GM18507 (cell line): ENCODE measurements around the gene MDFIC.
A peak's percentile ranks its signal among the peaks of the same experiment; 100 is the strongest.
"Not testable (repeated sequence)": the region's sequence is repeated elsewhere in the genome, so short reads cannot be mapped to it uniquely, and the experiment has no call there.

Experiments
- DNase-seq: peaks from one replicate; pipeline ENCODE4 v3.0.0; 2011; ENCODE audit warnings: low read depth; ENCODE audit not compliant: insufficient read length; ENCODE audit errors: extremely low spot score
- FAIRE-seq: peaks from 2 replicates; lab custom pipeline; 2011; peaks lifted over from hg19 to GRCh38; lab: Jason Lieb, UNC

MDFIC gene, protein sequence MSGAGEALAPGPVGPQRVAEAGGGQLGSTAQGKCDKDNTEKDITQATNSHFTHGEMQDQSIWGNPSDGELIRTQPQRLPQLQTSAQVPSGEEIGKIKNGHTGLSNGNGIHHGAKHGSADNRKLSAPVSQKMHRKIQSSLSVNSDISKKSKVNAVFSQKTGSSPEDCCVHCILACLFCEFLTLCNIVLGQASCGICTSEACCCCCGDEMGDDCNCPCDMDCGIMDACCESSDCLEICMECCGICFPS

DNA sequence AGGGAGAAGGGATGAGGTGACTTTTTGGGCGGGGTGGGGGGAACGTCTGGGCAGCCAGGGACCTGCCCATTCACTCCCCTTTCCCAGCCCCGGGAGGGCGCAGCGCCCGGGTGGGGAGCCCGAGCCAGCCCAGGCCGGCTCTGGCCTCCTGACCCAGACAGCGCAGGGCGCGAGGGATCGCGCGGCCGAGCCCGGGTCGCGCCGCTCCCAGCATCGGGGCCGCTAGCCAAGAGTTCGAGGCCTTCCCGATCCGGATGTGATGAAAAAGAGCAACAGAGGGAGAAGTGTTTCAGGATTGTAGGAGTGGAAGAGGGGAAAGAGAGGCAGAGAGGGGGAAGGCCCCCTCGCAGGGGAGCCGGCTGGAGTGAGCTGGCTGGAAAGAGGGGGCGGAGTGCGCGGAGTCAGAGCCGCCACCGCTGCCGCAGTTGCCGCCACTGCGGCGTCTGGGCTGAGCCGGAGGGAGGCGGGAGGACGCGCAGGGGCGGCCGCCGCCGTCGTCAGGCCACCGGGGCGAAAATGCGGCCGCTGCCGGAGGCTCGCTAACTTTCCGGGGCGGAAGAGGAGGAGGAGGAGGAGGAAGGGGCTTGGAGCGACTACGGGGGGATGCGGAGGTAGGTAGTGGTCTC lies at the start of gene MDFIC:
Gene MDFIC (plus strand): TSS at position 69 of the 626 bp plus-strand sequence. CDS start 940 bp downstream, outside the sequence.
- DNase-seq (no peak), FAIRE-seq (peak; percentile 47)

DNA sequence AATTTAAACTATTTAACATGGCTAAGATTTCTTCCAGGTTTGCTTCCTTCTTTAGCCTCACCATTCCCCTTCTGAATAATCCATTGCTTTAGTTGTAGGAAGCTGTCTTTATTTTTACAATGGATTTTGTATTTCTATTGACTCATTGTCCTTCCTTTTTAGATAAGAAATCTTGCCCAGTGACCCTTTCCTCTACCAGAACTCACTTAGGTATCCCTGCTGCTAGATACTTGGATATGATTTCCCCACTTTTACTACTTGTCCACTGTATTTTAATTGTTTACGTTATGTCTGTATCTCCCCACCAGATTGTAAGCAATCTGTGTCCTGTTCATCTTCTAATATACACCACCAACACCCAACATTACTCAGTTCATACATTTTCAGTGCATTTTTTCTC lies 47.7 kb upstream of the MDFIC start:
- DNase-seq (no peak), FAIRE-seq (no peak)

DNA sequence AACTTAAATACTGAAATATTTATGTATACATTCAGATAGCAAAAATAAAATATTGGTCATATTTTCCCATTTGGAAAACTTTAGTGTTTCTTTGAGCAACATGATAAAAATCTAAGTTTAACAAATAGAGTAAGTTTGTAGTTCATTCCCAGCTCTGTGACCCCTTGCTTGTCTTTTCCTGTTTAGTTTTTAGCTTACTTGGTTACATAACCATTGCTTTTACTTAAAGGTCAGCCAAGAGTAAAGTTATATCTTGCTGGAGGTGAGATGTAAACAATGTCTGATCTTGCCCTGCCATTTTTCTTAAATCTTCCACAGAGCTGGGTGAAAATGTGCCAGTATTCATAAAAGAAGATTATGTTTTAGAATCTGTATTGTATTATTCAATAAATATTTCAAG lies 46.7 kb upstream of the MDFIC start:
- DNase-seq (no peak), FAIRE-seq (no peak)

DNA sequence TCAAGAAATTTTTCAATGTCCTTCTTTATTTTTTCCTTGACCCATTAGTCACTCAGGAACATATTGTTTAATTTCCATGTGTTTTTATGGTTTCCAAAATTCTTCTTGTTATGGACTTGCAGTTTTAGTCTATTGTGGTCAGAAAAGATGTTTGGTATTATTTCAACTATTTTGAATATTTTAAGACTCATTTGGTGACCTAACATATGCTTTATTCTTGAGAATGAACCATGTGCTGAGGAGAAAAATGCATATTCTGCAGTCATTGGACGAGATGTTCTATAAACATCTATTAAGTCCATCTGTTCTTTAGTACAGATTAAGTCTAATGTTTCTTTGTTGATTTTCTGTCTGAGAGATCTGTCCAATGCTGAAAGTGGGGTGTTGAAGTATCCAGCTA lies 42.3 kb upstream of the MDFIC start:
- DNase-seq (no peak), FAIRE-seq (no peak)

DNA sequence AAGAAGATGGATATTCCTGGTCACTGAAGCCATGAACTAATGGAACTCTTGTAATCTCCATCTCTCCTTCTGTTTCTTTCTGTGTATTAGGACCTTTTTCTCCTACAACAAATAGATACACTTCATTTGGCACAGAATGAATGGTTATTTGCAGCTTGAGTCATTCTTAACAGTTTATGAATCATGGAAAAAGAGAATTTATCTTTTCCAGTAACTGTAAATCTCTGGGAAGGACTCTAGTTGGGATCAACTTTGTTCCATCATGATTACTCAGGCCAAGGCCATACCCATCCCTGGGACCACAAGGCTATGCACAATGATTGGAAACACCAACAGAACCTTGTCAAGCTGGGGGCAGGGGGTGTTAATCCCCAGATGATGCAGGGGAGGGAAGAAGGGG lies 36.1 kb upstream of the MDFIC start:
- FAIRE-seq (no peak), DNase-seq (no peak)

DNA sequence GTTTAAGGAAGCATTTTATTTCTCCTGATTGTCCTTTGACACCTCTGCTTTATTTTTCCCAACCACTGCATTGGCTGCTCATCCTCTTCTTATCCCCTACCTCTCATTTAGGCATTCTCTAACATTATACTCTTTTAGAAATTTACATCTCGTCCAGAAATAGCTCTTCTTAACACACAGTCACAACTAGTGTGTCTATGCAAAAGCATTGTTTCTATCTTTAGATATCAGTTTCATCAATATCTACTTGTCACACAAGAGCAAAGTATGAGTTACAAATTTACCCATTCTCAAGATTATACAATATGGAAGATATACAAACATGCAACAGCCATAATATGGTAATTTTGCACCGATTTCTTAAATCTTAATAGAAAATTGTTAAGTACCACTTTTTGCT lies 35.7 kb upstream of the MDFIC start:
- no peak for DNase-seq
- no peak for FAIRE-seq

DNA sequence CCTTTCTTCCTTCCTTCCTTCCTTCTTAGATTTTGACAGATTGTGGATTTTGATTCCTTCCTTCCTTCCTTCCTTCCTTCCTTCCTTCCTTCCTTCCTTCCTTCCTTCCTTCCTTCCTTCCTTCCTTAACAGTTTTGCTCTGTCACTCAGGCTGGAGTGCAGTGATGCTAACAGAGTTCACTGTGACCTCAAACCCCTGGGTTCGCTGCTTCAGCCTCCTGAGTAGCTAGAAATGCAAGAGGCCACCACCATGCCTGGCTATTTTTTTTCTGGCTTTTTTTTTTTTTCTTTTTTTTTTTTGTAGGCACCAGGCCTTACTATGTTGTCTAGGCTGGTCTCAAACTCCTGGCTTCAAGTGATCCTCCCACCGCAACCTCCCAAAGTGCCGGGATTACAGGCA lies 32.8 kb upstream of the MDFIC start:
- not testable (repeated sequence) for DNase-seq, FAIRE-seq

DNA sequence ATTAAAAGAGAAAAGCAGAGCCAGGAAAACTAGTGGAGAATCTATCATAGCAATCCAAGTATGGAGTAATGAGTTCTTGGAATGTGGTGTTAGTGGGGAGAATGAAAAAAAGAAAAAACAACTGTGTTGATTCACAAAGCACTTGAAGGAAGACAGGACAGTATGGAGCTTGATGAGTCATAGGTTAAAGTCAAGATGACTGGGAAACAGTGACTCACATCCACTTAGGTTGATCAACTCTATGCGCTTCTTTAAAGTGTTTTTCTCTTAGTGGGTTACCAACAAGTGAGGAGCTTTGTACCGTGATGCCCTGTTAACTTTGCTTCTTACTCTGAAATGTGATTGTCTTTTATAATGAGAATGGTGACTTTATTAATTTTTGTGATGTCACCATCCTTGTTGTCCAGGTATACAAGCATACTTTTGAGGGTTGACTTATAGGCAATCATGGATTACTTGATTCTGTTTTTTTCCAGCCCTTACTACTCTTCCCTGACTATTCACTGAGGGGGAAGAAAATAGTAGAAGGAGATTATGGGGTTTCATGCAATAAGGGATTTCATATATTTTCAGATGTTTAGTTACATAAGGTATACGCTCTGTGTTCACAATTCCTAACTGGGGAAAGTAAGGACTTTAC lies 32.1 kb upstream of the MDFIC start:
- FAIRE-seq: no peak
- no peak for DNase-seq

DNA sequence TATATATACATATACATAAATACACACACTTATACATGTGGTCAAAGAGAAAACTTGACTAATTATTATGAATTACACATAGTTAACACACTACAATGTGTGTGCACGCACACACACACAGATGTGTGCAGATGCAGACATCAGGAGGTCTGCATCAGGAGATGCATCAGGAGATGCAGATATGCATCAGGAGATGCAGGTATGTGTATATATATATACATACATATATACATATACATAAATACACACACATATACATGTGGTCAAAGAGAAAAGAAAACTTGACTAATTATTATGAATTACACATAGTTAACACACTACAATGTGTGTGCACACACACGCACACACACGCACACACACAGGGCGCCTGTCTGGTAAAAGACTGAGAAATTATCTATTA lies 31.3 kb upstream of the MDFIC start:
- DNase-seq (no peak), FAIRE-seq (no peak)

DNA sequence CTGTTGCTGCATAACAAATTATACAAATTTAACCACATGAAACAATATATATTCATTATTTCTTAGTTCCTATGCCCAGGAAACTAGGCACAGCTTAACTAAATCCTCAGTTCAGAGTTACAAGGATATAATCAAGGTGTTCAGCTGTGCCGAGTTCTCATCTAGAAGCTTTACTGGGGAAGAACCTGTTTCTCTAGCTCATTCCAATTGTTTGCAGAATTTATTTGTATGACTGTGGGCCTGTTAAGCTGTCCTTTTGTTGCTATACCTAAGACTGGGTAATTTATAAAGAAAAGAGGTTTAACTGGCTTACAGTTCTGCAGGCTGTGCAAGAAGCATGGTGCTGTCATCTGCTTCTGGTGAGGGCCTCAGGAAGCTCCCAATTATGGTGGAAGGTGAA lies 21.8 kb upstream of the MDFIC start:
- FAIRE-seq: no peak
- no peak for DNase-seq

DNA sequence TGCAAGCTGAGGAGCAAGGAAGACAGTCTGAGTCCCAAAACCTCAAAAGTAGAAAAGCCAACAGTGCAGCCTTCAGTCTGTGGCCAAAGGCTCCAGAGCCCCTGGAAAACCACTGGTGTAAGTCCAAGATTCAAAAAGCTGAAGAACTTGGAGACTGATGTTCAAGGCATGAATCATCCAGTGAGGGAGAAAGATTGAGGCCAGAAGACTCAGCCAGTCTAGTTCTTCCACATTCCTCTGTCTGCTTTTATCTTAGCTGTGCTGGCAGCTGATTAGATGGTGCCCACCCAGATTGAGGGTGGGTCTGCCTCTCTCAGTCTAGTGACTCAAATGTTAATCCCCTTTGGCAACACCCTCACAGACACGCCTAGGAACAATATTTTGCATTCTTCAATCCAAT lies 20.1 kb upstream of the MDFIC start:
- no peak for FAIRE-seq
- no peak for DNase-seq

DNA sequence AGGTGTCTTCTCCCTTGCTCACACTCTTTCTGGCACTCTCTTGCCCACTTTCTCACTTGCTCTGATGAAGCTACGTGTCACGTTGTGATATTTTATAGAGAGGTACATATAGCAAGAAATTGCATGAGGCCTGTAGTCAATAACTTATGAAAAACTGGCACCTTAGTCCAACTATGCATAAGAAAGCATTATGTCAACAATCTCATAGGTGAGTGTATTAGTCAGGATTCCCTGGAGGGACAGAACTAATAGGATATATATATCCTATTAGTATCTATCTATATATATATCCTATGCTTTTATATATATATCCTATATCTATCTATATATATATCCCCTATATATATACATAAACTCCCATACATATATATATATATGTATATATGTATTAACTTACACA lies 18.8 kb upstream of the MDFIC start:
- no peak for DNase-seq
- FAIRE-seq: no peak

DNA sequence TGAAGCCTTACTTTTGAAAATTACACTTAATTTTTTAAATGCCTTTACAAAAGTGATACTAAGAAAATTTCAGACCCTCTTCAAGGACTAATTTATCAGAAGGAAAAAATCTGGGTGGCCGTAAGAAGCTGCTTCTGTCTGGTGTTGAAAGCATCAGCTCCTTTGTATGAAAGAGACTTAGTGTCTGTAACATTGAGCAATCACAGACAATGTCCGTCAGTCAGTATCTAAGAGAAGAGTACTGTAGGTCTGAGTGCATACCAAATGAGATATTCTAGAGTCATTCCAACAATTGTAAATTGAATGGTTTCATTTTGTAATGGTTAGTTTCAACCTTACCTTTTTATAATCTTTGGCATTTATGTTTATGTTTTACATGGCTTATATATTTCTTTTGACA lies 11.1 kb upstream of the MDFIC start:
- FAIRE-seq (no peak), DNase-seq (no peak)

DNA sequence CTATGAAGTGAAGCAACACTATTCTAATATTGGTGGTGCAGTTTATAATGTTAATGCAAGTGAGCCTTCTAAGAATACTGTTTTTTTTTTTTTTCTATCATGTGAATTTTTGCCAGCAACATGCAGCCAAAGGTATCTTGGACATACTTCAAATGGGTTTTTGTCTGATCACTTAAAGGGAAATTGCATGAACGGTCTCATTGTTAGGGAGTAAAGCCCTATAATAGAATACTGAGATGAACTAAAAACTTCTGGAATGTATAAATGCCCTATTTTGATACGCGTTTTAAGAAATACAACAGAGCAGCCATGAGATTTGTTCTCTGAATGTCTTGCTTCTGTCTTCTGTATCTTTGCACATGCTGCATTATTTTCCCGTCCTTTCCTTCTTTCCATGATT lies 10.5 kb upstream of the MDFIC start:
- DNase-seq (no peak), FAIRE-seq (no peak)

DNA sequence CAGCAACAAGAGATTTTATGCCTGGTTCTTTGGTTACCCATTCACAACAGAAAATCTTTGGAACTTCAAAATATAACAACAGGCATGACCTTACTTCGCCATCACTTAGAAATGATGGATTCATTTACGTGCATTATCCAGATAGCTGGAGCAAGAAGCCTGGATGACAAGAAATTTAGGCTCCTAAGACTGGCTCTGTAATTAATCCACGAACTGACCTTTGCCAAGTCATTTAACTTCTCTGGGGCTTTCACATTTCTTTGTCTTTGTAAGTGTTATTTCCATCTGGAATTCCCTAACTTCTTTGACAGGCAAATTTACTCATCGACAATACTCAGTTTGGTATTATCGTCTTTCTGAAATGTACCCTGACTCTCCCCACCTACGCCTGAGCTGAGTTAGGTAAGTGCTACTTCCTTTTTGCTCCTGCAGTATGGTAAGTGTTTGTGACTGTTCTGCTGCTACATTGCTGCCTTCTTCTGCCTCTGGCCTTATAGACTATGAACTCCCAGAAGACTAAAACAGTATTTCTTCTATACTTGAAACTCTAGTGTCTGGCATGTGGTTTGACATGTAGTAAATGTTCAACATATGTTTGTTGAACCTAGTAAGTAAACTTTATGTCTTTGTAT lies 5.5 kb upstream of the MDFIC start:
- DNase-seq (no peak), FAIRE-seq (peak; percentile 98)

DNA sequence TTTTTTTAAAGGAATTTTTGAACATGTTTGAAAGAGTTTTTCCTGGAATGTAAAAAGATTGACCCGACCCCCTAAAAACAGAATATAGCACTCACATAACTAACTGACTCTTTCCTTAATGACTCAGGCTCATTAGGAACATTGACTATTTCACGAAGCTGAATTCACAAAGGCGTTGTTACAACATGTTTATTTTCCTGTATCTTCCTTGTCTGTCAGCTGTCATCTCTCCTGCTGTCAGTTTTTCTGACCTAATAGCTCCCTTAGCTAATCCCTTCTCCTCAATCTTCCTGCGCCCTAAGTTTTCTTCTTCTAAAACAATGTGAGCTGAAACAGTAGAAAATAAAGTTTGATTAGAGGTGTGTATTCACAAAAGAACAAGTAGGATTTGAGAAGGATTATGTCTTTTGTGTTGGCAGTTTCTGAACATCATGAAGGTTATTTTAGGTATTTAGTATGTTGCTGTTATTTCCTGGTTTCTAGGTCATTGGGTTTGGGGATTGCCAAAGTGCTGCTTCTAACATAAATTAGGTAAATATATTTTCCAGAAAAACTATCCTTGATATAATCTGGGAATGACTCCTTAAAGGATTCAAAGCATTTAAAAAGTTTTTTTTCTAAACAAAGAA lies 4.6 kb upstream of the MDFIC start:
- FAIRE-seq: peak; percentile 71
- no peak for DNase-seq

DNA sequence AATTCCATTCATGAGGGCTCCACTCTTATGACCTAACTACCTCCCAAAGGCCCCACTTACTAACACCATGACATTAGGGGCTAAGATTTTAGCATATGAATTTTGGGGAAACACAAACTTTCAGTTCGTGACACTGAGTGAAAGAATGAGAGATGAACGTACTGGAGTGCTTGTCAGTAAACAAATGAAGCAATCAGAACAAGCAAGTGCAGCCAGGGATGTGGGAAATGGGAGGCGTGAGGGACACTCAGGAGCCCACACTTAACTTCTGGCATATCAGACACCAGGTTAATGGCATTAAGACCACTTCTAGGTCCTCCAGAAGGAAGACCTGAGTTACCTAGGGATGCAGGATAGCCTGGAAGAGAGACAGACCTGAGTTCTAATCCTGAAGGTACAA lies 2.3 kb upstream of the MDFIC start:
- no peak for DNase-seq
- peak; percentile 64 for FAIRE-seq

DNA sequence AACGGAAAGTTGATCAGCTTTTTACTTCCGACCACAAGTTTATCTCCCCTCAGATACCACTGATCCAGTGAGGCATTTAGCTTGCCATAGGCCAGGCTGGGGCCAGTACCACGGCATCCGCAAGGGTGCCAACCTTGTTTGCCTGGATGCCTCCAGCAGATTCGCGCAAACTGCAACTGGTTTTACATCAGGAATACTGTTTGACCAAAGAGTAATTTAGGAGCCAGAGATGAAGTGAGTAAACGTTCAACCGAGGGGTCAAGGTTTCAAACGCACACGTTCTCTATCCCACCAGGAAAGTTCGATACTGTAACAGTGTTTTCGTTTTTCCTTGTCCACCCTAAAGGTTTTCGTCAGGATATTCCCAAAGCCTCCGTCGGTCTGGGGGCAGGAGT lies 266 bp upstream of the MDFIC start:
- DNase-seq: no peak
- FAIRE-seq: peak; percentile 24

DNA sequence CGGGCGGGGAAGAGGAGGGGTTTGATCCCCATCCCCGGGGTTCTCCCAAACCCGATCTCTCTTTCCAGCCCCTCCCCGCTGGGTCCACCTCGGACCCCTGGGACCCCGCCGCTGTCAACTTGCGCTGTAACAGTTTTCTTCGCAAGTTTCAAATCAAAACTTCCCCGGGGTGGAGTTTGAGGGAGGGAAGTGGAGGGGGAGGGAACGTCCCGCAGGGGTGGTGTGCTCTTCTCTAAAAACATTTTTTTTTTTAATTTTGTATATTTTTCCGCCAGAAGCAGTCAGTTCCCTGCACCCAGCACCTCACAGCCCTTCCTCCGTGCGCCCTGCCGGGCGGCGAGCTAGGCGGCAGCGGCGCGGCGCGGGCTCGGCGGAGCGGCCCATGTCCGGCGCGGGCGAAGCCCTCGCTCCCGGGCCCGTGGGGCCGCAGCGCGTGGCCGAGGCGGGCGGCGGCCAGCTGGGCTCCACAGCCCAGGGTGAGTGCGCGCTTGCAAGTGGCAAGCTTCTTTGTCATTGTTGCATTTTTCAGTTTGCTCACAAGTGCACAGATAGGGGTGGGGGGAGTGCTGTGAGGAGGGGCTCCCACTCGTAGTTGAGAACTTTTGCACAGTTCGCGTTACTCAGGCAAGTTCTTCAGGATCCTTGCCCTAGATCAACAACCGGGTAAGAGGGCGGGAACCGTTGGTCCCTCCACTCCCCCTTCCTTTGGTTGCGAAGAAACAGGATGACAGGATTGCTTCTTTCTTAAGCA lies 933 bp downstream of the MDFIC start:
- FAIRE-seq (peak; percentile 77), DNase-seq (no peak)

DNA sequence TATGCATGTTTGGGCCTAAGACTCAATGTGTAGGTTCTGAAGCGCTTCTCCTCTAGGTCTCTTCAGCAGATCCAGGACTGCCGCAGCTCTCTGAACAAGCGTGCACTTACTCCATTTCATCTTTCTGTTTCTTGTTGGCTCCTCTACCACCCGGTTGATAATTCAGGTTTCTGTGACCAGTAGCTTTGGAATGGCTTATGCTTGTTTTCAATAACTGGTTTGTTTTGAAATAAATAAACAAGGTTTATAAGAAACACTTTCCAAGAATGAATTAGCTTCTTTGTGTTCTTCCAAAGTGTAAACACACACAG lies 1.5 kb downstream of the MDFIC start:
- DNase-seq: no peak
- no peak for FAIRE-seq
